UCSD-AML1 (cell line): ENCODE results near the gene CHCHD6.

Experiments used
- DNase-seq: peaks from one replicate; lab custom pipeline; 2025; ENCODE audit not compliant: unreplicated experiment; lab: John Stamatoyannopoulos, UW

The CHCHD6 gene

GRCh38 chr3:126891141-126891540 lies 187.1 kb downstream of the CHCHD6 start:
- no peak for DNase-seq

- no peak for DNase-seq
Observed at GRCh38 chr3:126891791-126892190, 187.8 kb downstream of the CHCHD6 start.

GRCh38 chr3:126893651-126894050 lies 189.6 kb downstream of the CHCHD6 start:
- no peak for DNase-seq

GRCh38 chr3:126894475-126894874 lies 190.4 kb downstream of the CHCHD6 start:
- no peak for DNase-seq

- DNase-seq = no peak
Observed at GRCh38 chr3:126895178-126896066, 191.4 kb downstream of the CHCHD6 start.

GRCh38 chr3:126896067-126896441 lies 192.0 kb downstream of the CHCHD6 start:
- no peak for DNase-seq

- no peak for DNase-seq
Observed at GRCh38 chr3:126896968-126897367, 192.9 kb downstream of the CHCHD6 start.

- DNase-seq = no peak
Observed at GRCh38 chr3:126897943-126898342, 193.9 kb downstream of the CHCHD6 start.

GRCh38 chr3:126900859-126901540 lies 197.0 kb downstream of the CHCHD6 start:
- no peak for DNase-seq

GRCh38 chr3:126901631-126902030 lies 197.6 kb downstream of the CHCHD6 start:
- DNase-seq = no peak

GRCh38 chr3:126903521-126903920 lies 199.5 kb downstream of the CHCHD6 start:
- DNase-seq = no peak

- DNase-seq = no peak
Observed at GRCh38 chr3:126907557-126907956, 203.5 kb downstream of the CHCHD6 start.

GRCh38 chr3:126908752-126909275 lies 204.8 kb downstream of the CHCHD6 start:
- DNase-seq = peak; percentile 70

- DNase-seq = no peak
Observed at GRCh38 chr3:126910231-126910630, 206.2 kb downstream of the CHCHD6 start.

GRCh38 chr3:126911162-126912026 lies 207.4 kb downstream of the CHCHD6 start:
- DNase-seq = peak; percentile 82

GRCh38 chr3:126912027-126912422 lies 208.0 kb downstream of the CHCHD6 start:
- no peak for DNase-seq

GRCh38 chr3:126912491-126913195 lies 208.6 kb downstream of the CHCHD6 start:
- no peak for DNase-seq

- no peak for DNase-seq
Observed at GRCh38 chr3:126913524-126913923, 209.5 kb downstream of the CHCHD6 start.

- no peak for DNase-seq
Observed at GRCh38 chr3:126914226-126914625, 210.2 kb downstream of the CHCHD6 start.

GRCh38 chr3:126915015-126915414 lies 211.0 kb downstream of the CHCHD6 start:
- DNase-seq = no peak

GRCh38 chr3:126916546-126916945 lies 212.5 kb downstream of the CHCHD6 start:
- no peak for DNase-seq
